Spleen (tissue), 7 donors: ENCODE data around the gene DPP7.

Source experiments
- CTCF ChIP-seq, 11 experiments: fragments of 200-600 bp in 7 of 11; fragments of 450-650 bp in 4 of 11; sonication (generic) in 4 of 11; IDR thresholded peaks in 8 of 11; conservative IDR thresholded peaks in 3 of 11; 1 replicate in 7 of 11; 2 replicates in 4 of 11; pipeline versions ENCODE4 v1.4.0 to v1.8.0; 2016 to 2021; ENCODE audit warnings: antibody characterized with exemption in 11 of 11, inconsistent platforms in 4 of 11, mild to moderate bottlenecking in 1 of 11
- POLR2A ChIP-seq, 3 donors: fragments of 450-650 bp; IDR thresholded peaks; one replicate each; pipeline ENCODE4 v1.5.1; 2017; ENCODE audit warnings: antibody characterized with exemption in 3 of 3, mild to moderate bottlenecking in 1 of 3
- donor health status: DM: no; HTN: no; CAD: no; lungs with moderate emphysema.
- donor health status: DM: no; HTN: no; CAD: no.
- donor health status: DM: no; HTN: no; CAD: no.

- TF ChIP-seq CTCF (IDR thresholded peaks at IDR 0.05 in 8 of 11, conservative IDR thresholded peaks at IDR 0.05 in 3 of 11) = no peak
- TF ChIP-seq POLR2A (IDR thresholded peaks at IDR 0.05) = no peak
These were observed 35.5 kb upstream of the DPP7 start for GRCh38 chr9:137149942-137150616.
